ENCODE data around the gene RSRC2.

DNA sequence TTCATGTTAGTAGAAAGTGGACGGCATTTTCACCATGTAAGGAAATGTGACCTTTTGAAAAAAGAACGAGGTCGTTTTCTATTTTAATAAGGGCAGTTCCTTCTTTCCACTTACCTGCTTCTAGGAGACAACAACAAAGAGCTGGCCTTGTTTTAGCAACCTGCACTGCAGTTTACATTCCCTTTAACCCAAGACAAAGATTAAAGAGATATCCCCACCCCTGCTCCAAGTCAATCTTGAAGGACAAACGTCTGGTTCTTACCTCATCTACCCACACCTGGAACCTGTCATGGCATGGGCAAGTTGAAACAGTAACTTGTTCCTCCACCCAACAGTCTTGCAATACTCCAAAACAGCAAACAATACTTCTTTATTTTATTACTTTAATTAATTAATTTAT is 58.8 kb downstream of the RSRC2 start:
- TF ChIP-seq, protein P1, sequence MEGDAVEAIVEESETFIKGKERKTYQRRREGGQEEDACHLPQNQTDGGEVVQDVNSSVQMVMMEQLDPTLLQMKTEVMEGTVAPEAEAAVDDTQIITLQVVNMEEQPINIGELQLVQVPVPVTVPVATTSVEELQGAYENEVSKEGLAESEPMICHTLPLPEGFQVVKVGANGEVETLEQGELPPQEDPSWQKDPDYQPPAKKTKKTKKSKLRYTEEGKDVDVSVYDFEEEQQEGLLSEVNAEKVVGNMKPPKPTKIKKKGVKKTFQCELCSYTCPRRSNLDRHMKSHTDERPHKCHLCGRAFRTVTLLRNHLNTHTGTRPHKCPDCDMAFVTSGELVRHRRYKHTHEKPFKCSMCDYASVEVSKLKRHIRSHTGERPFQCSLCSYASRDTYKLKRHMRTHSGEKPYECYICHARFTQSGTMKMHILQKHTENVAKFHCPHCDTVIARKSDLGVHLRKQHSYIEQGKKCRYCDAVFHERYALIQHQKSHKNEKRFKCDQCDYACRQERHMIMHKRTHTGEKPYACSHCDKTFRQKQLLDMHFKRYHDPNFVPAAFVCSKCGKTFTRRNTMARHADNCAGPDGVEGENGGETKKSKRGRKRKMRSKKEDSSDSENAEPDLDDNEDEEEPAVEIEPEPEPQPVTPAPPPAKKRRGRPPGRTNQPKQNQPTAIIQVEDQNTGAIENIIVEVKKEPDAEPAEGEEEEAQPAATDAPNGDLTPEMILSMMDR (conservative IDR thresholded peaks at IDR 0.05), result no peak
- no peak for TF ChIP-seq EZH2 (IDR thresholded peaks at IDR 0.05; ENCODE audit: low read depth)
